Measurements from ENCODE around the gene TWF2. TPM values are rescaled to one million over a fixed set of nuclear protein-coding genes. Genes with fewer than 3 reads are reported as not detected.

TWF2 gene
- total and polyA plus RNA-seq, 9 of the 15 experiments (the other 6 are each of a cell fraction or from before 2014, with no cell fraction given): 0.11 to 61.9 (median 29.7) TPM

GRCh38 chr3:52236424-52236886, 2.5 kb downstream of the TWF2 start:
- no peak for ATAC-seq
- H3K9me3 ChIP-seq (replicated peaks; ENCODE audit: control insufficient read depth, insufficient read depth, low read depth, low read length): no peaks in the 10 kb centered on the region
- DNase-seq (ENCODE audit: extremely low read depth in 1 of 4, low spot score in 3 of 4): no peak
- H3K4me1 ChIP-seq (replicated peaks in 1 of 2; ENCODE audit: control insufficient read depth in 2 of 2, insufficient read depth in 2 of 2, low read length in 2 of 2): peaks cover 32 to 55% of the 10 kb centered on the region in 2 experiments
- H3K4me2 ChIP-seq (ENCODE audit: insufficient read depth, low read length): no peak overlapping the region; the same call in 1 of the 2 replicates
- H3K27me3 ChIP-seq (ENCODE audit: control insufficient read depth in 2 of 2, insufficient read depth in 2 of 2, low read length in 2 of 2): no peaks in the 10 kb centered on the region
- POLR2A ChIA-PET: interaction anchor here (1.1 to 1.7 kb wide), 3 partner anchors 9 to 42 kb away, joined by 3 to 8 read pairs (median 5); partner anchors contain the start of gene WDR82
- no peak overlapping the region for H3K4me3 ChIP-seq
- peaks cover 10% of the 10 kb centered on the region; the same call in 2 of the 3 replicates for H3K36me3 ChIP-seq (ENCODE audit: control insufficient read depth, insufficient read depth, low read length)
- WGBS (ENCODE audit: insufficient coverage, low coverage, missing lambda C conversion rate): 81% methylated on average over 3 of the region's 5 CpGs
- H4K20me1 ChIP-seq (replicated peaks; ENCODE audit: control insufficient read depth, insufficient read depth, low read length): no peaks in the 10 kb centered on the region; the same call in 1 of the 2 replicates
- intact Hi-C loops (cut with micrococcal nuclease) (no loop called here), in situ Hi-C loops (cut with MboI) (no loop called here)
- peak overlapping the region; percentile 74; the same call in 2 of the 3 replicates for H3K27ac ChIP-seq (ENCODE audit: extremely low read depth, low read depth, low read length)
- CTCF ChIA-PET (ENCODE audit: low intra/inter-chr PET ratio): no interaction called here
- FAIRE-seq: no peak
- no peak overlapping the region for H2AFZ ChIP-seq (ENCODE audit: low read depth, low read length)
- H3K9ac ChIP-seq (ENCODE audit: insufficient read depth in 1 of 2, low read depth in 2 of 2, low read length in 2 of 2): peak overlapping the region in 1 of 2 experiments; percentile 96; a peak in 3 of 4 replicates
- TF ChIP-seq ZBTB7A (IDR thresholded peaks at IDR 0.05; ENCODE audit: borderline replicate concordance, control insufficient read depth, low read depth, low read length) (peak; percentile 23; the same call in 1 of the 2 replicates), SP1 (CRISPR knock-in tag; IDR thresholded peaks at IDR 0.05) (no peak), KAT8 (IDR thresholded peaks at IDR 0.05; ENCODE audit: low read depth) (no peak), RBM39 (optimal IDR thresholded peaks at IDR 0.05; ENCODE audit: low read depth, low read length) (no peak)
- BruUV-seq (replicated peaks): no TSS peak
- H3K79me2 ChIP-seq (ENCODE audit: control insufficient read depth, insufficient read depth, low read length): peaks cover 51% of the 10 kb centered on the region
- H3K9me1 ChIP-seq (ENCODE audit: control insufficient read depth, insufficient read depth, low read length): no peaks in the 10 kb centered on the region

Data from K562 (cell line).